BE2C (cell line): Measurements from ENCODE around the gene NOC2L.
A peak's percentile ranks its signal among the peaks of the same experiment; 100 is the strongest.

Source experiments
- DNase-seq: peaks from one replicate; pipeline ENCODE4 v3.0.0-alpha.2; 2020
- H3K27me3 ChIP-seq: fragments of 250-450 bp; sonication (Bioruptor Pico); 2 replicates; pipeline ENCODE4 v1.5.1; 2020; ENCODE audit warnings: mild to moderate bottlenecking
- H3K36me3 ChIP-seq: fragments of 250-450 bp; sonication (Bioruptor Pico); 2 replicates; pipeline ENCODE4 v1.5.1; 2020; ENCODE audit warnings: mild to moderate bottlenecking
- H3K4me1 ChIP-seq: fragments of 250-450 bp; sonication (Bioruptor Pico); 2 replicates; pipeline ENCODE4 v1.5.1; 2020
- H3K4me3 ChIP-seq: 2 replicates; pipeline ENCODE4 v1.5.1; 2011; ENCODE audit warnings: low read depth, low read length
- H3K9me3 ChIP-seq: fragments of 250-450 bp; sonication (Bioruptor Pico); 2 replicates; pipeline ENCODE4 v1.5.1; 2020
- TF ChIP-seq, protein P1 (sequence below): IDR thresholded peaks from 2 replicates; pipeline ENCODE4 v1.5.1; 2012; ENCODE audit warnings: mild to moderate bottlenecking, low read depth, low read length

The NOC2L gene

DNA sequence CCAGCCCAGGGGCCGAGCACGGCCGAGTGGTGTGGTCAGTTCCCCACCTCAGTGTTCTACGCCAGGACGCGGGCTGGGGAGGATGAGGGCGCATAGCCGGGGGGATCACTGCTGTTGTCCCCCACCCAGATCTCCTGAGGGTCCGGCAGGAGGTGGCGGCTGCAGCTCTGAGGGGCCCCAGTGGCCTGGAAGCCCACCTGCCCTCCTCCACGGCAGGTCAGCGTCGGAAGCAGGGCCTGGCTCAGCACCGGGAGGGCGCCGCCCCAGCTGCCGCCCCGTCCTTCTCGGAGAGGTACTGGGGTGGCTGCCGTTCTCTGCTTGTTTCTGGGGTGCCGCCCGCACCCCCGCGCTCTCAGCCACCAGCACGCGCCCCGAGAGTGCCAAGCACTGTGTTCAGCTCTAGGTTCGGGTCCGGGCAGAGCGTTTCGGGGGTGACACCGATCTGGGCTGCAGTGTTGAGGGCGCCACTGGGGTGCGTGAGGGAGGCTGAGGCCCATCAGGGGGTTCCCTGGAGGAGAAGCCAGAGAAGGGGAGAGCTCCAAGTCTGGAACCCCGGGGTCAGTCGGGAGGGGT is 18.0 kb downstream of the NOC2L start:
- DNase-seq: no peak
- TF ChIP-seq, protein P1, sequence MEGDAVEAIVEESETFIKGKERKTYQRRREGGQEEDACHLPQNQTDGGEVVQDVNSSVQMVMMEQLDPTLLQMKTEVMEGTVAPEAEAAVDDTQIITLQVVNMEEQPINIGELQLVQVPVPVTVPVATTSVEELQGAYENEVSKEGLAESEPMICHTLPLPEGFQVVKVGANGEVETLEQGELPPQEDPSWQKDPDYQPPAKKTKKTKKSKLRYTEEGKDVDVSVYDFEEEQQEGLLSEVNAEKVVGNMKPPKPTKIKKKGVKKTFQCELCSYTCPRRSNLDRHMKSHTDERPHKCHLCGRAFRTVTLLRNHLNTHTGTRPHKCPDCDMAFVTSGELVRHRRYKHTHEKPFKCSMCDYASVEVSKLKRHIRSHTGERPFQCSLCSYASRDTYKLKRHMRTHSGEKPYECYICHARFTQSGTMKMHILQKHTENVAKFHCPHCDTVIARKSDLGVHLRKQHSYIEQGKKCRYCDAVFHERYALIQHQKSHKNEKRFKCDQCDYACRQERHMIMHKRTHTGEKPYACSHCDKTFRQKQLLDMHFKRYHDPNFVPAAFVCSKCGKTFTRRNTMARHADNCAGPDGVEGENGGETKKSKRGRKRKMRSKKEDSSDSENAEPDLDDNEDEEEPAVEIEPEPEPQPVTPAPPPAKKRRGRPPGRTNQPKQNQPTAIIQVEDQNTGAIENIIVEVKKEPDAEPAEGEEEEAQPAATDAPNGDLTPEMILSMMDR: no peak
- Histone ChIP-seq H3K9me3 (no peaks in the 10 kb centered on the region), H3K27me3 (no peaks in the 10 kb centered on the region), H3K4me3 (peak overlapping the region; percentile 47), H3K36me3 (peaks cover 23% of the 10 kb centered on the region), H3K4me1 (peaks cover 67% of the 10 kb centered on the region)

DNA sequence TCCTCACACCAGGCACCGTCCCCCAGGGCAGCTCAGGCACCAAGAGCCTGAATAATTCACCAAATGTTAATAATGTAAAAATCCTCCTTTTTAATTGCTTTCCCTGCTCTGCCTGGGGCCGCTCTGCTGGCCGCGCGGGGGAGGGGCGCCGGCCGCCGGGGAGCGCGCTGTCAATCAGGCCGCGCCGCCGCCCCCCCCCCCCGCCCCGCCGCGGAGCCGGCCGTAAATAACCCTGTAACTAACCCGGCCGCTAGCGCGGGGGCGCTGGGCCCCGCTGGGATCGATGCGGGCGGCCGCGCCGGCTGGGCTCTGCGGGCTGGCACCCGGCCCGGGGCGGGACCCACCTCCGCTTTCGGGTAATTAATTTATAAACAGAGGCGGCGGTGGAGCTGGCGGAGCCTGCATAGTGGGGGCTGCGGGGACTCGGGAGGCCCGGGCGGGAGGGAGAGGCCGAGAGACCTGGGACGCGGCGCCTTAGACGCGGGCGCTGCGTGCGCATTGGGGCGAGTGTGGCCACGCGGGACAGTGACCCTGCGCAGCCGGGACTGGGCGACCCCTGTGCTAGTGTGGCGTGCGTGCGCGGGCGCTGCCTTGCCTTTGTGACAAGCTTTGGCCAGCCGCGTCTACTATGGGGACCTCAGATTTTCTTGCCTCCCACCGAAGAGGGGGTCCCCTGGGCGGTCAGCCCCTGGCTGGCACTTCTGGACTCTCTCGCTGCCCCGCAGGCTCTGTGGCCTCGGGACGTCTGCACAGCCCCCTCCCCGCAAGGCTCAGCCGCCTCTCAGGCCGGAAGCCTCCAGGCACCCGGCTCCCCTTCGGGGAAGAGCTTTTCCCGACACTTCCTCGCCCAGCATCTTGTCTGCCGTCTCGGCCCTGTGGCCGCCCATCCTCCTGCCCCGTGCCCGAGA is 18.7 kb downstream of the NOC2L start:
- Histone ChIP-seq H3K4me1 (peaks cover 63% of the 10 kb centered on the region), H3K36me3 (peaks cover 15% of the 10 kb centered on the region), H3K27me3 (0 out of 2 replicates have a peak, but pooled peaks cover under 1% of the 10 kb centered on the region), H3K4me3 (peak overlapping the region; percentile 47), H3K9me3 (no peaks in the 10 kb centered on the region)
- TF ChIP-seq, protein P1: no peak
- DNase-seq: peak; percentile 86

DNA sequence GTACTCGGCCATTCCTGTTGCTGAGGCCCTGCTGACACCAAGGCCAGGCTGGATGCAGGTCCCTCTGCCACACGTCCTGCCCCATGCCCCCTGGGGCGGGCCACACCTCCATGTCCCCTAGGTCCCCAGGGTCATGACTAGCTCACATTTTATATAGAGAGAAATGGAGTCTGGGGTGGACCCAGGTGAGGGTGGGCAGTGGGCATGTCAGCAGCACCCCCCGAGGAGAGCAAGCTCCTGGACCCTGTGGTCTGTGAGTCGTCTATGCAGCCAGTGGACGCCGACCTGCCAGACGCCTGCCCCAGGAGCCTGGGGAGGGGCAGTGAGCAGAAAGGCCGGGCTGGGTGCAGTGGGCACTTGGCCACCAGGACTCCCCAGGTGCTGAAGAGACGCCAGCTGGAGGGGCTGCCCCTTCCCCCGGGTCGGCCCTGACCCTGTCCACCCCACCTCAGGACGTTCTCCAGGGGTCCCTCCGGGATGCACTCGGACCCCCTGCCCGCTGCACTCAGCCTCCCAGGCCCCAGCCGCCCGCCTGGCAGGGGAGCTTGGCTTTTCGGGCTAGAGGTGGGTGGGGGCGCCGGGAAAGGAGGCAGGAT is 19.4 kb downstream of the NOC2L start:
- H3K9me3 ChIP-seq: no peaks in the 10 kb centered on the region
- TF ChIP-seq, protein P1: no peak
- peaks cover 10% of the 10 kb centered on the region for H3K36me3 ChIP-seq
- H3K4me1 ChIP-seq: peaks cover 63% of the 10 kb centered on the region
- DNase-seq: no peak
- no peak overlapping the region for H3K4me3 ChIP-seq
- H3K27me3 ChIP-seq: peaks cover 5% of the 10 kb centered on the region; the same call in 1 of the 2 replicates

DNA sequence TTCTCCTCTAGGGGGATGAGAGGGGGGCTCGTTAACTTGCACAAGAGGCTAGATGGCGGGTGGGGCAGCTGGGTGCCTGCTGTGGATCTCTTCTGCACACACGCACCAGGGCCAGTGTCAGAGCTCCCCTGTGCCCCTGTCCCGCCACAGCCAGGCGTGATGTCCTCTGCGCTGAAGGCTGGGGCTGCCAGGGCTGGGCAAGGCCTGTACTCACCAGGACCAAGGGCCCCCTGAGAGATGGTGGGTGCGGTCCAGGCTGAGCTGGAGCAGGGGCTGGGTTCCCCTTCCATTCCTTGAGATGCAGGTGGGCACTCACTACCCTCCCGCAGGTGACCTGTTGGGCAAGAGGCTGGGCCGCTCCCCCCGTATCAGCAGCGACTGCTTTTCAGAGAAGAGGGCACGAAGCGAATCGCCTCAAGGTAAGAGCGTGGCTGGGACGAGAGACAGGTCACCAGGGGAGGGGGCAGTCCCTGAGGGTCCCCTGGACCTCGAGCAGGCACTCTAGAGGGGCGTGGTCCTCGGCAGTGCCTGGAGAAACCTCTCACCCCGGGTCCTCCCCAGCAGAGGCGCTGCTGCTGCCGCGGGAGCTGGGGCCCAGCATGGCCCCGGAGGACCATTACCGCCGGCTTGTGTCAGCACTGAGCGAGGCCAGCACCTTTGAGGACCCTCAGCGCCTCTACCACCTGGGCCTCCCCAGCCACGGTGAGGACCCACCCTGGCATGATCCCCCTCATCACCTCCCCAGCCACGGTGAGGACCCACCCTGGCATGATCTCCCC is 20.2 kb downstream of the NOC2L start:
- no peak for DNase-seq
- Histone ChIP-seq H3K27me3 (peaks cover 5% of the 10 kb centered on the region; the same call in 1 of the 2 replicates), H3K4me1 (peaks cover 61% of the 10 kb centered on the region), H3K9me3 (no peaks in the 10 kb centered on the region), H3K36me3 (peaks cover 10% of the 10 kb centered on the region), H3K4me3 (no peak overlapping the region)
- TF ChIP-seq, protein P1: peak; percentile 16; the same call in 1 of the 2 replicates

DNA sequence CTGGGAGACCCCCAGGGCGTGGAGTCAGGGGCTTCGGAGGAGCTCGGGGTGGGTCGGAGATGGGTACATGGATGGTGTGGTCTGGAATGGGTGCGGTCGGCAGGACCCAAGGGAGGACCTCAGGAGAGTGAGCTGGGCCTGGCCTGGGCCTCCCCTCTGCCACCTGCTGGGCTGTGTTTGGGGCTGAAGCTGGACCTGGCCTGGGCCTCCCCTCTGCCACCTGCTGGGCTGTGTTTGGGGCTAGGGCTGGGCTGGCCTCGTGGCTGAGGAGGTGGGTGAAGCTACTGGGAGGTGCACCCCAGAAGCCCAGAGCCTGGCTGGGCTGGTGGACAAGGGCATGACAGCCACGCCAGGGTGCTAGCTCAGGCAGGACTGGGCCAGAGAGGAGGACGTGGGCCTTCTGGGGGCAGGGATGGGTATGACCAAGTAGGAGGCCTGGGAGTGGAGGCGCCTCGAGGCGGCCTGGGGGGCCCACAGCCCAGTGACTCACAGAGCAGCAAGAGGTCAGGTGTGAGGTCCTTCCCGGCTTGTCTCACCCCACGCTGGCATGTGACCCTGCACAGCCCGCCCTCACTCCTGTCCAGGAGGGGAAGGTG is 20.9 kb downstream of the NOC2L start:
- peaks cover 5% of the 10 kb centered on the region; the same call in 1 of the 2 replicates for H3K27me3 ChIP-seq
- no peak overlapping the region for H3K4me3 ChIP-seq
- DNase-seq: peak; percentile 60
- peaks cover 10% of the 10 kb centered on the region for H3K36me3 ChIP-seq
- TF ChIP-seq, protein P1: peak; percentile 62
- no peaks in the 10 kb centered on the region for H3K9me3 ChIP-seq
- H3K4me1 ChIP-seq: peaks cover 61% of the 10 kb centered on the region
